ENCODE data around the gene MIEN1.
"Not testable (repeated sequence)": the region's sequence is repeated elsewhere in the genome, so short reads cannot be mapped to it uniquely, and the experiment has no call there.

MIEN1 gene

GRCh38 chr17:39735882-39736281 is 5.5 kb upstream of the MIEN1 start:
- peaks cover 3 to 21% of the 10 kb centered on the region in 2 experiments for H3K4me1 ChIP-seq (ENCODE audit: control insufficient read depth in 1 of 2, insufficient read depth in 1 of 2, low read depth in 1 of 2, low read length in 1 of 2)
- TF ChIP-seq, protein P1, sequence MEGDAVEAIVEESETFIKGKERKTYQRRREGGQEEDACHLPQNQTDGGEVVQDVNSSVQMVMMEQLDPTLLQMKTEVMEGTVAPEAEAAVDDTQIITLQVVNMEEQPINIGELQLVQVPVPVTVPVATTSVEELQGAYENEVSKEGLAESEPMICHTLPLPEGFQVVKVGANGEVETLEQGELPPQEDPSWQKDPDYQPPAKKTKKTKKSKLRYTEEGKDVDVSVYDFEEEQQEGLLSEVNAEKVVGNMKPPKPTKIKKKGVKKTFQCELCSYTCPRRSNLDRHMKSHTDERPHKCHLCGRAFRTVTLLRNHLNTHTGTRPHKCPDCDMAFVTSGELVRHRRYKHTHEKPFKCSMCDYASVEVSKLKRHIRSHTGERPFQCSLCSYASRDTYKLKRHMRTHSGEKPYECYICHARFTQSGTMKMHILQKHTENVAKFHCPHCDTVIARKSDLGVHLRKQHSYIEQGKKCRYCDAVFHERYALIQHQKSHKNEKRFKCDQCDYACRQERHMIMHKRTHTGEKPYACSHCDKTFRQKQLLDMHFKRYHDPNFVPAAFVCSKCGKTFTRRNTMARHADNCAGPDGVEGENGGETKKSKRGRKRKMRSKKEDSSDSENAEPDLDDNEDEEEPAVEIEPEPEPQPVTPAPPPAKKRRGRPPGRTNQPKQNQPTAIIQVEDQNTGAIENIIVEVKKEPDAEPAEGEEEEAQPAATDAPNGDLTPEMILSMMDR (IDR thresholded peaks at IDR 0.05): no peak
- peaks cover 92% of the 10 kb centered on the region for H3K27me3 ChIP-seq
- no peaks in the 10 kb centered on the region for H3K36me3 ChIP-seq
- H3K9me3 ChIP-seq: no peaks in the 10 kb centered on the region
- no peak overlapping the region for H3K27ac ChIP-seq
- no peak overlapping the region for H3K4me3 ChIP-seq (ENCODE audit: low read depth in 1 of 2, low read length in 1 of 2)

DNA sequence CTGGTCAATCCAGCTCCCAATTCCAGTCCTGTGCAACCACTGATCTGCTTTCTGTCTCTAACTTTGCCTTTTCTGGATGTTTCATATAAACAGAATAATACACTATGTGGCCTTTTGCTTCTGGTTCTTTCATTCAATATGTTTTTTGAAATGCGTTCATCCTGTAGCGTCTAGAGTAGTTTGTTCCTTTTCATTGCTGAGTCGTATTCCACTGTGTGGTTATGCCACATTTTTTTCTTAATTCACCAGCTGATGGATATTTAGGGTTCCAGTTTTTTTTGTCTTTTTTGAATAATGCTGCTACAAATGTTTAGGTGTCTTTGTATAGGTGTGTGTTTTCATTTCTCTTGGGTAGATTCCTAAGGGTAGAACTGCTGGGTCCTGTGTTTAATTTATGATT is 2.3 kb upstream of the MIEN1 start:
- Histone ChIP-seq H3K36me3 (peaks cover 21% of the 10 kb centered on the region), H3K27me3 (peaks cover 59% of the 10 kb centered on the region), H3K27ac (no peak overlapping the region), H3K4me3 (ENCODE audit: low read depth in 1 of 2, low read length in 1 of 2) (no peak overlapping the region), H3K9me3 (no peaks in the 10 kb centered on the region), H3K4me1 (ENCODE audit: control insufficient read depth in 1 of 2, insufficient read depth in 1 of 2, low read depth in 1 of 2, low read length in 1 of 2) (peaks cover 15 to 17% of the 10 kb centered on the region in 2 experiments)
- TF ChIP-seq, protein P1 (IDR thresholded peaks at IDR 0.05): no peak

DNA sequence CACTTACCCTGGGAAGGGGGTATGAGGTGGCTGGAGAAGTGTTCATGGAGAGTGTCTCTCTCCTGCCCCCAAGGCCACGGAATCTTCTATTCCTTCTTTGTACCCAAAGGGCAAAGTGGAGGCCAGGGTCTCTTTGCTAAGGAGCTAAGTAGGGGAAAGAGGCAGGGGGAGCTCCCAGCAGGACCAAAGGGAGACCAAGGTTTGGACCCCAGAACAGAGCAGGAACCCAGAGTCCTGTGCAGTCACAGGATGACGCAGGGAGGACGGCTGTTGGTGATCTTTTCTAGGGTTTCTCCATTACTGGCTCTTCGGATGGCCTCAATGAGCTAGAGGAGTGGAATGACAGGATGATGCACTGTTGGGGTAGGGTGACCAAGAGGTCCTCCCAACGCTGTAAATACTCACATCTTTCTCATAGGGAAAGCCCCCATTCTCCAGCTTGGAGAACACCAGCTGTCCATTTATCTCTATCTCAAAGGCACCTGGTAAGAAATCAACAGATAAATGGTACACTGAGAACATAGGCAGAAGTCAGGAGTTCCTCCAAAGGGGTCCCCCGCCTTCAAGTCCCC is 966 bp downstream of the MIEN1 start:
- Histone ChIP-seq H3K4me3 (ENCODE audit: low read depth in 1 of 2, low read length in 1 of 2) (peak overlapping the region; percentile 71 to 91), H3K9me3 (no peaks in the 10 kb centered on the region), H3K36me3 (peaks cover 33% of the 10 kb centered on the region), H3K27ac (peak overlapping the region; percentile 95), H3K4me1 (ENCODE audit: control insufficient read depth in 1 of 2, insufficient read depth in 1 of 2, low read depth in 1 of 2, low read length in 1 of 2) (peaks cover 15 to 17% of the 10 kb centered on the region in 2 experiments), H3K27me3 (peaks cover 27% of the 10 kb centered on the region)
- TF ChIP-seq, protein P1 (IDR thresholded peaks at IDR 0.05): no peak

DNA sequence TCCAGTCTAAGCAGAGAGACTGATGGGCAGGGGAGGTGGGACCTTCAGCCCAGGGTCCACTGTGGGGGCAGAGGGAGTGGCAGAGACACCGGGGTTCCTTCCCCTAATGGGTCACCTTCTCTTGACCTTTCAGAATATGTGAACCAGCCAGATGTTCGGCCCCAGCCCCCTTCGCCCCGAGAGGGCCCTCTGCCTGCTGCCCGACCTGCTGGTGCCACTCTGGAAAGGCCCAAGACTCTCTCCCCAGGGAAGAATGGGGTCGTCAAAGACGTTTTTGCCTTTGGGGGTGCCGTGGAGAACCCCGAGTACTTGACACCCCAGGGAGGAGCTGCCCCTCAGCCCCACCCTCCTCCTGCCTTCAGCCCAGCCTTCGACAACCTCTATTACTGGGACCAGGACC is 2.8 kb downstream of the MIEN1 start:
- H3K36me3 ChIP-seq: peaks cover 33% of the 10 kb centered on the region
- H3K27me3 ChIP-seq: peaks cover 12% of the 10 kb centered on the region
- H3K4me3 ChIP-seq (ENCODE audit: low read depth in 1 of 2, low read length in 1 of 2): no peak overlapping the region
- no peak overlapping the region for H3K27ac ChIP-seq
- TF ChIP-seq, protein P1 (IDR thresholded peaks at IDR 0.05): no peak
- peaks cover 15 to 17% of the 10 kb centered on the region in 2 experiments for H3K4me1 ChIP-seq (ENCODE audit: control insufficient read depth in 1 of 2, insufficient read depth in 1 of 2, low read depth in 1 of 2, low read length in 1 of 2)
- no peaks in the 10 kb centered on the region for H3K9me3 ChIP-seq

DNA sequence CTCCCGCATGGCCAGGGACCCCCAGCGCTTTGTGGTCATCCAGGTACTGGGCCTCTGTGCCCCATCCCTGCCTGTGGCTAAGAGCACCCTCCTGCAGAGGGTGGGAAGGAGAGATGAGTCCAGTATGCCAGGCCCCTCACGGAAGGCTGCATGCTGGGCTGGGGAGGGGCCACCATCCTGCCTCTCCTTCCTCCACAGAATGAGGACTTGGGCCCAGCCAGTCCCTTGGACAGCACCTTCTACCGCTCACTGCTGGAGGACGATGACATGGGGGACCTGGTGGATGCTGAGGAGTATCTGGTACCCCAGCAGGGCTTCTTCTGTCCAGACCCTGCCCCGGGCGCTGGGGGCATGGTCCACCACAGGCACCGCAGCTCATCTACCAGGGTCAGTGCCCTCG is 3.7 kb downstream of the MIEN1 start:
- Histone ChIP-seq H3K36me3 (peaks cover 33% of the 10 kb centered on the region), H3K9me3 (no peaks in the 10 kb centered on the region), H3K27ac (no peak overlapping the region), H3K4me3 (ENCODE audit: low read depth in 1 of 2, low read length in 1 of 2) (no peak overlapping the region), H3K27me3 (peaks cover 3% of the 10 kb centered on the region), H3K4me1 (ENCODE audit: control insufficient read depth in 1 of 2, insufficient read depth in 1 of 2, low read depth in 1 of 2, low read length in 1 of 2) (peaks cover 15 to 17% of the 10 kb centered on the region in 2 experiments)
- TF ChIP-seq, protein P1 (IDR thresholded peaks at IDR 0.05): no peak

DNA sequence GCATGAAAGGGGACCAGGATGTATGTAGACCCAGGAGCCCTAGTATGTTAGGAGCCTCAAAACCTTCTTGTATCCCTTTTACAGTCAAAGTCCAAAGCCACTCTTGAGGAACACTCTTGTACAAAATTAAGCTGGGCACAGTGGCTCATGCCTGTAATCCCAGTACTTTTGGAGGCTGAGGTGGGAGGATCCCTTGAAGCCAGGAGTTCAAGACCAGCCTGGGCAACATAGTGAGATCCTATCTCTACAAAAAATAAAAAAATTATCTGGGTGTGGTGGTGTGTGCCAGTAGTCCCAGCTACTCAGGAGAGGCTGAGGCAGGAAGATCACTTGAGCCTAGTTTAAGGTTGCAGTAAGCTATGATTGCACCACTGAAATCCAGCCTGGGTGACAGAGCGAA is 4.4 kb downstream of the MIEN1 start:
- H3K9me3 ChIP-seq; H3K27me3 ChIP-seq; H3K27ac ChIP-seq; H3K4me3 ChIP-seq (ENCODE audit: low read depth in 1 of 2, low read length in 1 of 2): not testable (repeated sequence)
- peaks cover 33% of the 10 kb centered on the region for H3K36me3 ChIP-seq
- peaks cover 15 to 17% of the 10 kb centered on the region in 2 experiments for H3K4me1 ChIP-seq (ENCODE audit: control insufficient read depth in 1 of 2, insufficient read depth in 1 of 2, low read depth in 1 of 2, low read length in 1 of 2)

All from neutrophil (primary cell).